ENCODE results near the gene RICTOR.

GRCh38 chr5:39082995-39083394, 8.8 kb upstream of the RICTOR start:
- TF ChIP-seq CTCF (IDR thresholded peaks at IDR 0.05): no peak
- TF ChIP-seq POLR2A (IDR thresholded peaks at IDR 0.05): no peak
